ENCODE data around the gene ARTN. TPM values are rescaled to one million over a fixed set of nuclear protein-coding genes. Genes with fewer than 3 reads are reported as not detected.

Gene ARTN
- total RNA-seq, 1 donor from 2014 or later, result 8.7 TPM

GRCh38 chr1:43952731-43953346 is 19.2 kb downstream of the ARTN start:
- TF ChIP-seq CTCF (IDR thresholded peaks at IDR 0.05; ENCODE audit: insufficient read depth, low read length, severe bottlenecking), result no peak
- Histone ChIP-seq H3K4me3 (ENCODE audit: low read depth, low read length) (no peak overlapping the region), H3K27me3 (ENCODE audit: control insufficient read depth, insufficient read depth, low read length) (no peaks in the 10 kb centered on the region), H3K36me3 (ENCODE audit: control insufficient read depth, insufficient read depth, low read length) (peaks cover 7% of the 10 kb centered on the region)
- DNase-seq (ENCODE audit: low read depth) (peak; percentile 36), FAIRE-seq (no peak)

DNA sequence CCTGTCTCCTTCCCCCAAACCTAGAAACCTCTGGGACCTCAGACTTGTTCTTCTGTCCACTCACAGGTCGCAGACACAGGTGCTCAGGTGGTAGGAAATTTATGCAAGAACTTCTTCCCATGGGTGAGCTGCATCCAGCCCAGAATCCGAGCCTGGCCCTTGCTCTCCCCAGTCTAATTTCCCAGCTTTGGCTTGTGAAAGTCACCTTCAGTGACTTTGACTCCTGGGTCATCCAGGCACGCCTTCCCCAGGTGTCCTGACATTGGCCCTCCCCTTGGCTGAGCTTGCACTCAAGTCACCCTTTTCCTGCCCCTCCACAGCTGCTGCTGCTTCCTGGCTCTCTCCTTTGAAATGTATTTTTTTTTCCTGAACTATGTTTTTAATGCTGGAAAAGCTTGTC is 19.8 kb downstream of the ARTN start:
- Histone ChIP-seq H3K27me3 (ENCODE audit: control insufficient read depth, insufficient read depth, low read length) (no peaks in the 10 kb centered on the region), H3K36me3 (ENCODE audit: control insufficient read depth, insufficient read depth, low read length) (peaks cover 7% of the 10 kb centered on the region), H3K4me3 (ENCODE audit: low read depth, low read length) (no peak overlapping the region)
- DNase-seq (ENCODE audit: low read depth), result no peak
- FAIRE-seq, result peak; percentile 40
- TF ChIP-seq CTCF (IDR thresholded peaks at IDR 0.05; ENCODE audit: insufficient read depth, low read length, severe bottlenecking), result no peak

DNA sequence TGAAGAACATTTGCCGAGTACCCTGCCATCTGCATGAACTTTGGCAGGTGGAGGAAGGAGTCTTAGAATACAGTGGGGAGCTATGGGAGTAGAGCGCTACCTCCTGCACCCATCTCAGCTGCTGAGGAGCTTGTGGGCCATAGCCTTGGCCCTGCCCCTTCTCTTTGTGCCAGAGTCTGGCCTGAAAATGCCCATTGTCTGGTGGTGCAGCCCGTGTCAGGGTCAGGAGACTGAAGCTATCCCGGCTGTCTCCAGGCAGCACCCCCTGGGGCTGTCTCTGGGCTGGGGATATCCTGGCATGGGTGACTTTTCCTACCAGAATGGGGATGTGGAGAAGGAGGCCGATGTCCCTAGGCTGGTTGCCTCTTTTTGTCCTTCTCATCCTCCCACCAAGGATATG is 20.4 kb downstream of the ARTN start:
- DNase-seq (ENCODE audit: low read depth), result no peak

DNA sequence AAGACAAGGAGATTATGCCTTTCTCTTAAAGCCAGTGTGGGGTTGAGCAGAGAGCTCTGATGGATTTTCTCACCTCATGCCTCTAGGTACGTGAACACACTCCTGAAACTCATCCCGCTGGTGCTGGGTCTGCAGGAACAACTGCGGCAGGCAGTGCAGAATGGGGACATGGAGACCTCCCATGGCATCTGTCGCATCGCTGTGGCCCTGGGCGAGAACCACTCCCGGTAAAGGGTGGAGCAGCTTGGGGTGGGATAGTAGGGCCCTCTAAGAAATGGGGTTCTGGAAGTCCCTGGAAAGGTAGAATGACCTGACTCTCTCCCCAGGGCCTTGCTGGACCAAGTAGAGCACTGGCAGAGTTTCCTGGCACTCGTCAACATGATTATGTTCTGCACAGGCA is 22.6 kb downstream of the ARTN start:
- no peak for DNase-seq (ENCODE audit: low read depth)
- no peak for TF ChIP-seq CTCF (IDR thresholded peaks at IDR 0.05; ENCODE audit: insufficient read depth, low read length, severe bottlenecking)
- peaks cover 12% of the 10 kb centered on the region for H3K36me3 ChIP-seq (ENCODE audit: control insufficient read depth, insufficient read depth, low read length)
- no peak for FAIRE-seq
- H3K27me3 ChIP-seq (ENCODE audit: control insufficient read depth, insufficient read depth, low read length), result no peaks in the 10 kb centered on the region
- H3K4me3 ChIP-seq (ENCODE audit: low read depth, low read length), result no peak overlapping the region

More for the DNA sequence above, 20.4 kb downstream of the ARTN start:
- H3K4me3 ChIP-seq (ENCODE audit: low read depth, low read length), result no peak overlapping the region
- H3K27me3 ChIP-seq (ENCODE audit: control insufficient read depth, insufficient read depth, low read length), result no peaks in the 10 kb centered on the region
- H3K36me3 ChIP-seq (ENCODE audit: control insufficient read depth, insufficient read depth, low read length), result peaks cover 12% of the 10 kb centered on the region
- no peak for FAIRE-seq
- TF ChIP-seq CTCF (IDR thresholded peaks at IDR 0.05; ENCODE audit: insufficient read depth, low read length, severe bottlenecking), result no peak

GRCh38 chr1:43957407-43958040 is 23.9 kb downstream of the ARTN start:
- no peak overlapping the region for H3K4me3 ChIP-seq (ENCODE audit: low read depth, low read length)
- no peaks in the 10 kb centered on the region for H3K27me3 ChIP-seq (ENCODE audit: control insufficient read depth, insufficient read depth, low read length)
- FAIRE-seq, result peak; percentile 97
- DNase-seq (ENCODE audit: low read depth), result peak; percentile 78
- no peak for TF ChIP-seq CTCF (IDR thresholded peaks at IDR 0.05; ENCODE audit: insufficient read depth, low read length, severe bottlenecking)
- peaks cover 18% of the 10 kb centered on the region for H3K36me3 ChIP-seq (ENCODE audit: control insufficient read depth, insufficient read depth, low read length)

Data from bronchial epithelial cell (primary cell).